Placental epithelial cell (primary cell): ENCODE data around the gene INSM1. TPM values are rescaled to one million over a fixed set of nuclear protein-coding genes. Genes with fewer than 3 reads are reported as not detected.

Experiments
- total RNA-seq: library from RNA; depleted of rRNA; stranded (reverse); fragments of >200 nt; gene quantifications from 2 replicates; pipeline ENCODE4 v1.2.3, GENCODE V29; 2012

The INSM1 gene
- not detected in 2 replicates for total RNA-seq

GRCh38 chr20:20367575-20368417 is at the start of gene INSM1:
TSS of gene INSM1 (plus strand) at chr20:20368104. CDS start at chr20:20368268, 164 bp downstream.

